ENCODE results near the gene SEPSECS.

DNA sequence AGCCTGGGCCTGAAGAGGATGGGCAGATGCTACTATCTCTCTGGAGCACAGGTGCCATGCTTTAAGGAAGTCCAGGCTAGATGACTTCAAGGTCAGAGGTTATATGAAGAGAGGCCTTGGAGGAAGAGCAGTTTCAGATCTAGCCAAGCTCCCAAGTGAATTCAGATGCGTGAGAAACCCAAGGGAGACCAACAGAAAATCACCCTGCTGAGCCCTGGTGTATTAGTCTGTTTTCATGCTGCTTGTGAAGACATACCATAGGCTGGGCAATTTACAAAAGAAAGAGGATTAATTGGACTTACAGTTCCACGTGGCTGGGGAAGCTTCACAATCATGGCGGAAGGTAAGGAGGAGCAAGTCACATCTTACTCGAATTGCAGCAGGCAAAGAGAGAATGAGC, 81.7 kb downstream of the SEPSECS start:
- TF ChIP-seq, protein P1, sequence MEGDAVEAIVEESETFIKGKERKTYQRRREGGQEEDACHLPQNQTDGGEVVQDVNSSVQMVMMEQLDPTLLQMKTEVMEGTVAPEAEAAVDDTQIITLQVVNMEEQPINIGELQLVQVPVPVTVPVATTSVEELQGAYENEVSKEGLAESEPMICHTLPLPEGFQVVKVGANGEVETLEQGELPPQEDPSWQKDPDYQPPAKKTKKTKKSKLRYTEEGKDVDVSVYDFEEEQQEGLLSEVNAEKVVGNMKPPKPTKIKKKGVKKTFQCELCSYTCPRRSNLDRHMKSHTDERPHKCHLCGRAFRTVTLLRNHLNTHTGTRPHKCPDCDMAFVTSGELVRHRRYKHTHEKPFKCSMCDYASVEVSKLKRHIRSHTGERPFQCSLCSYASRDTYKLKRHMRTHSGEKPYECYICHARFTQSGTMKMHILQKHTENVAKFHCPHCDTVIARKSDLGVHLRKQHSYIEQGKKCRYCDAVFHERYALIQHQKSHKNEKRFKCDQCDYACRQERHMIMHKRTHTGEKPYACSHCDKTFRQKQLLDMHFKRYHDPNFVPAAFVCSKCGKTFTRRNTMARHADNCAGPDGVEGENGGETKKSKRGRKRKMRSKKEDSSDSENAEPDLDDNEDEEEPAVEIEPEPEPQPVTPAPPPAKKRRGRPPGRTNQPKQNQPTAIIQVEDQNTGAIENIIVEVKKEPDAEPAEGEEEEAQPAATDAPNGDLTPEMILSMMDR (conservative IDR thresholded peaks at IDR 0.05), result no peak
- TF ChIP-seq ZFX (IDR thresholded peaks at IDR 0.05), result no peak
